GM23338 (cell line): Measurements from ENCODE around the gene BAHCC1. TPM values are rescaled to one million over a fixed set of nuclear protein-coding genes. Genes with fewer than 3 reads are reported as not detected.

Source experiments
- ATAC-seq: fragments of 200-7000 bp; cut with Tn5 transposase; 3 replicates; pipeline ENCODE4 v1.9.1; 2020
- DNase-seq: peaks from one replicate; pipeline ENCODE4 v3.0.0-alpha.2; 2015; ENCODE audit warnings: low spot score
- H2AFZ ChIP-seq: fragments of 200-600 bp; sonication (generic); 2 replicates; pipeline ENCODE4 v1.8.0; 2016; ENCODE audit warnings: antibody characterized with exemption, mild to moderate bottlenecking, moderate library complexity
- H3F3A ChIP-seq: fragments of 200-600 bp; sonication (generic); replicated peaks from 2 replicates; pipeline ENCODE4 v1.8.0; 2017; ENCODE audit warnings: antibody characterized with exemption, mixed run types, low read depth
- H3K27ac ChIP-seq: fragments of 200-600 bp; sonication (generic); 2 replicates; pipeline ENCODE4 v1.6.1; 2016; ENCODE audit warnings: low read depth
- H3K27me3 ChIP-seq: fragments of 200-600 bp; sonication (generic); 2 replicates; pipeline ENCODE4 v1.8.0; 2016; ENCODE audit warnings: mild to moderate bottlenecking, mixed run types, moderate library complexity; ENCODE audit not compliant: insufficient read depth
- H3K36me3 ChIP-seq: fragments of 200-600 bp; sonication (generic); 2 replicates; pipeline ENCODE4 v1.8.0; 2016; ENCODE audit warnings: mild to moderate bottlenecking; ENCODE audit not compliant: insufficient read depth
- H3K4me1 ChIP-seq: fragments of 200-600 bp; sonication (generic); 2 replicates; pipeline ENCODE4 v1.8.0; 2016; ENCODE audit warnings: mild to moderate bottlenecking, moderate library complexity; ENCODE audit not compliant: insufficient read depth
- H3K4me2 ChIP-seq: fragments of 200-600 bp; sonication (generic); 2 replicates; pipeline ENCODE4 v1.7.1; 2017; ENCODE audit warnings: mixed run types
- H3K4me3 ChIP-seq: fragments of 200-600 bp; sonication (generic); 2 replicates; pipeline ENCODE4 v1.6.1; 2016; ENCODE audit warnings: mixed run types
- H3K79me2 ChIP-seq: fragments of 200-600 bp; sonication (generic); replicated peaks from 2 replicates; pipeline ENCODE4 v1.8.0; 2017; ENCODE audit warnings: mild to moderate bottlenecking; ENCODE audit not compliant: insufficient read depth
- H3K9me2 ChIP-seq: fragments of 200-600 bp; sonication (generic); 2 replicates; pipeline ENCODE4 v1.8.0; 2017; ENCODE audit not compliant: insufficient read depth
- H4K20me1 ChIP-seq: fragments of 200-600 bp; sonication (generic); replicated peaks from 2 replicates; pipeline ENCODE4 v1.8.0; 2017; ENCODE audit warnings: mild to moderate bottlenecking; ENCODE audit not compliant: insufficient read depth
- H3K27ac Mint-ChIP-seq: 2 replicates; pipeline ENCODE4 v1.8.0; 2020; ENCODE audit warnings: inconsistent platforms, mild to moderate bottlenecking, moderate library complexity, mixed read lengths
- H3K27me3 Mint-ChIP-seq: 3 replicates; pipeline ENCODE4 v1.8.0; 2022; ENCODE audit warnings: low read depth, mild to moderate bottlenecking, moderate library complexity, mixed read lengths, inconsistent platforms; ENCODE audit not compliant: insufficient read depth, poor library complexity
- H3K36me3 Mint-ChIP-seq: 3 replicates; pipeline ENCODE4 v1.8.0; 2021; ENCODE audit warnings: low read depth, mild to moderate bottlenecking, inconsistent platforms, moderate library complexity, mixed read lengths
- H3K4me1 Mint-ChIP-seq: 3 replicates; pipeline ENCODE4 v1.8.0; 2020; ENCODE audit warnings: mild to moderate bottlenecking, inconsistent platforms, mixed read lengths
- H3K4me3 Mint-ChIP-seq: 3 replicates; pipeline ENCODE4 v1.8.0; 2021; ENCODE audit warnings: moderate library complexity, mild to moderate bottlenecking, inconsistent platforms, mixed read lengths
- H3K9me3 Mint-ChIP-seq: 3 replicates; pipeline ENCODE4 v1.8.0; 2020; ENCODE audit warnings: moderate library complexity, mild to moderate bottlenecking, inconsistent platforms, mixed read lengths
- STAT1 ChIP-seq: IDR thresholded peaks from one replicate; pipeline ENCODE4 v1.6.1; 2016; ENCODE audit warnings: antibody characterized with exemption; ENCODE audit not compliant: unreplicated experiment
- polyA plus RNA-seq: library from polyadenylated mRNA; unstranded; fragments of >200 nt; fragmentation: Nextera tagmentation; extraction: Ambion mirVana; gene quantifications from 2 replicates; pipeline ENCODE4 v1.2.1, GENCODE V29; 2016
- total RNA-seq: library from RNA; depleted of rRNA; stranded (reverse); fragments of >200 nt; shearing (Covaris generic); gene quantifications from 2 replicates; pipeline ENCODE4 v1.2.3, GENCODE V29; 2014
- TF ChIP-seq, protein P1 (sequence below): fragments of 250-450 bp; sonication (Bioruptor Pico); IDR thresholded peaks from 2 replicates; pipeline ENCODE4 v1.5.0; 2020; ENCODE audit warnings: mild to moderate bottlenecking, moderate library complexity
- TF ChIP-seq, protein P2 (sequence below): IDR thresholded peaks from 2 replicates; pipeline ENCODE4 v1.6.1; 2016; ENCODE audit warnings: antibody characterized with exemption

Gene BAHCC1
- total and polyA plus RNA-seq, 2 experiments from 2014 or later: 0.24 to 1.1 TPM

DNA sequence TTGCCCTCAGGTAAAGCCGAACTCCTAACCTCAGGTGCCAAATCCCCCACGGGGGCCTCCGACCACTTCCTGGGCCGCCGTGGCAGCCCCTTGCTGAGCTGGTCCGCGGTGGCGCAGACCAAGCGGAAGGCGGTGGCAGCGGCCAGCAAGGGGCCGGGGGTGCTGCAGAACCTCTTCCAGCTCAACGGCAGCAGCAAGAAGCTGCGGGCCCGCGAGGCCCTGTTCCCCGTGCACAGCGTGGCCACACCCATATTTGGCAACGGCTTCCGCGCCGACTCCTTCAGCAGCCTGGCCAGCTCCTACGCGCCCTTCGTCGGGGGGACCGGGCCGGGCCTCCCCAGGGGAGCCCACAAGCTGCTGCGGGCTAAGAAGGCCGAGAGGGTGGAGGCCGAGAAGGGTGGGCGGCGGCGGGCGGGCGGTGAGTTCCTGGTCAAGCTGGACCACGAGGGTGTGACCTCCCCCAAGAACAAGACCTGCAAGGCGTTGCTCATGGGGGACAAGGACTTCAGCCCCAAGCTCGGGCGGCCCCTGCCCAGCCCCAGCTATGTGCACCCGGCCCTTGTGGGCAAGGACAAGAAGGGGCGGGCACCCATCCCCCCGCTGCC lies 65.7 kb downstream of the BAHCC1 start:
- TF ChIP-seq, protein P1, sequence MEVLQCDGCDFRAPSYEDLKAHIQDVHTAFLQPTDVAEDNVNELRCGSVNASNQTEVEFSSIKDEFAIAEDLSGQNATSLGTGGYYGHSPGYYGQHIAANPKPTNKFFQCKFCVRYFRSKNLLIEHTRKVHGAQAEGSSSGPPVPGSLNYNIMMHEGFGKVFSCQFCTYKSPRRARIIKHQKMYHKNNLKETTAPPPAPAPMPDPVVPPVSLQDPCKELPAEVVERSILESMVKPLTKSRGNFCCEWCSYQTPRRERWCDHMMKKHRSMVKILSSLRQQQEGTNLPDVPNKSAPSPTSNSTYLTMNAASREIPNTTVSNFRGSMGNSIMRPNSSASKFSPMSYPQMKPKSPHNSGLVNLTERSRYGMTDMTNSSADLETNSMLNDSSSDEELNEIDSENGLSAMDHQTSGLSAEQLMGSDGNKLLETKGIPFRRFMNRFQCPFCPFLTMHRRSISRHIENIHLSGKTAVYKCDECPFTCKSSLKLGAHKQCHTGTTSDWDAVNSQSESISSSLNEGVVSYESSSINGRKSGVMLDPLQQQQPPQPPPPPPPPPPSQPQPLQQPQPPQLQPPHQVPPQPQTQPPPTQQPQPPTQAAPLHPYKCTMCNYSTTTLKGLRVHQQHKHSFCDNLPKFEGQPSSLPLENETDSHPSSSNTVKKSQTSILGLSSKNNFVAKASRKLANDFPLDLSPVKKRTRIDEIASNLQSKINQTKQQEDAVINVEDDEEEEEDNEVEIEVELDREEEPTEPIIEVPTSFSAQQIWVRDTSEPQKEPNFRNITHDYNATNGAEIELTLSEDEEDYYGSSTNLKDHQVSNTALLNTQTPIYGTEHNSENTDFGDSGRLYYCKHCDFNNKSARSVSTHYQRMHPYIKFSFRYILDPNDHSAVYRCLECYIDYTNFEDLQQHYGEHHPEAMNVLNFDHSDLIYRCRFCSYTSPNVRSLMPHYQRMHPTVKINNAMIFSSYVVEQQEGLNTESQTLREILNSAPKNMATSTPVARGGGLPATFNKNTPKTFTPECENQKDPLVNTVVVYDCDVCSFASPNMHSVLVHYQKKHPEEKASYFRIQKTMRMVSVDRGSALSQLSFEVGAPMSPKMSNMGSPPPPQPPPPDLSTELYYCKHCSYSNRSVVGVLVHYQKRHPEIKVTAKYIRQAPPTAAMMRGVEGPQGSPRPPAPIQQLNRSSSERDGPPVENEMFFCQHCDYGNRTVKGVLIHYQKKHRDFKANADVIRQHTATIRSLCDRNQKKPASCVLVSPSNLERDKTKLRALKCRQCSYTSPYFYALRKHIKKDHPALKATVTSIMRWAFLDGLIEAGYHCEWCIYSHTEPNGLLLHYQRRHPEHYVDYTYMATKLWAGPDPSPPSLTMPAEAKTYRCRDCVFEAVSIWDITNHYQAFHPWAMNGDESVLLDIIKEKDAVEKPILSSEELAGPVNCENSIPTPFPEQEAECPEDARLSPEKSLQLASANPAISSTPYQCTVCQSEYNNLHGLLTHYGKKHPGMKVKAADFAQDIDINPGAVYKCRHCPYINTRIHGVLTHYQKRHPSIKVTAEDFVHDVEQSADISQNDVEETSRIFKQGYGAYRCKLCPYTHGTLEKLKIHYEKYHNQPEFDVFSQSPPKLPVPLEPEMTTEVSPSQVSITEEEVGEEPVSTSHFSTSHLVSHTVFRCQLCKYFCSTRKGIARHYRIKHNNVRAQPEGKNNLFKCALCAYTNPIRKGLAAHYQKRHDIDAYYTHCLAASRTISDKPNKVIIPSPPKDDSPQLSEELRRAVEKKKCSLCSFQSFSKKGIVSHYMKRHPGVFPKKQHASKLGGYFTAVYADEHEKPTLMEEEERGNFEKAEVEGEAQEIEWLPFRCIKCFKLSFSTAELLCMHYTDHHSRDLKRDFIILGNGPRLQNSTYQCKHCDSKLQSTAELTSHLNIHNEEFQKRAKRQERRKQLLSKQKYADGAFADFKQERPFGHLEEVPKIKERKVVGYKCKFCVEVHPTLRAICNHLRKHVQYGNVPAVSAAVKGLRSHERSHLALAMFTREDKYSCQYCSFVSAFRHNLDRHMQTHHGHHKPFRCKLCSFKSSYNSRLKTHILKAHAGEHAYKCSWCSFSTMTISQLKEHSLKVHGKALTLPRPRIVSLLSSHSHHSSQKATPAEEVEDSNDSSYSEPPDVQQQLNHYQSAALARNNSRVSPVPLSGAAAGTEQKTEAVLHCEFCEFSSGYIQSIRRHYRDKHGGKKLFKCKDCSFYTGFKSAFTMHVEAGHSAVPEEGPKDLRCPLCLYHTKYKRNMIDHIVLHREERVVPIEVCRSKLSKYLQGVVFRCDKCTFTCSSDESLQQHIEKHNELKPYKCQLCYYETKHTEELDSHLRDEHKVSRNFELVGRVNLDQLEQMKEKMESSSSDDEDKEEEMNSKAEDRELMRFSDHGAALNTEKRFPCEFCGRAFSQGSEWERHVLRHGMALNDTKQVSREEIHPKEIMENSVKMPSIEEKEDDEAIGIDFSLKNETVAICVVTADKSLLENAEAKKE: no peak
- TF ChIP-seq, protein P2, sequence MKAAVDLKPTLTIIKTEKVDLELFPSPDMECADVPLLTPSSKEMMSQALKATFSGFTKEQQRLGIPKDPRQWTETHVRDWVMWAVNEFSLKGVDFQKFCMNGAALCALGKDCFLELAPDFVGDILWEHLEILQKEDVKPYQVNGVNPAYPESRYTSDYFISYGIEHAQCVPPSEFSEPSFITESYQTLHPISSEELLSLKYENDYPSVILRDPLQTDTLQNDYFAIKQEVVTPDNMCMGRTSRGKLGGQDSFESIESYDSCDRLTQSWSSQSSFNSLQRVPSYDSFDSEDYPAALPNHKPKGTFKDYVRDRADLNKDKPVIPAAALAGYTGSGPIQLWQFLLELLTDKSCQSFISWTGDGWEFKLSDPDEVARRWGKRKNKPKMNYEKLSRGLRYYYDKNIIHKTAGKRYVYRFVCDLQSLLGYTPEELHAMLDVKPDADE: no peak
- TF ChIP-seq STAT1: no peak
- H3K27ac ChIP-seq: no peak overlapping the region
- Mint-ChIP-seq H3K4me1 (peaks cover 5% of the 10 kb centered on the region; the same call in 2 of the 3 replicates), H3K4me3 (no peak overlapping the region), H3K36me3 (no peaks in the 10 kb centered on the region), H3K27me3 (peaks cover 8% of the 10 kb centered on the region), H3K9me3 (no peaks in the 10 kb centered on the region; the same call in 2 of the 3 replicates), H3K27ac (no peak overlapping the region)
- no peaks in the 10 kb centered on the region for H4K20me1 ChIP-seq
- peak; percentile 42 for ATAC-seq
- H3K4me2 ChIP-seq: no peak overlapping the region
- H3K27me3 ChIP-seq: no peaks in the 10 kb centered on the region
- H3K4me3 ChIP-seq: no peak overlapping the region
- H3K79me2 ChIP-seq: no peaks in the 10 kb centered on the region
- no peaks in the 10 kb centered on the region for H3K4me1 ChIP-seq
- H2AFZ ChIP-seq: no peak overlapping the region
- no peaks in the 10 kb centered on the region for H3K9me2 ChIP-seq
- H3K36me3 ChIP-seq: no peaks in the 10 kb centered on the region
- H3F3A ChIP-seq: no peaks in the 10 kb centered on the region
- no peak for DNase-seq
